Neural cell (in vitro differentiated cells): Measurements from ENCODE around the gene PBX2.

Source experiments
- CTCF ChIP-seq: fragments of 450-650 bp; IDR thresholded peaks from 2 replicates; pipeline ENCODE4 v1.5.1; 2014; ENCODE audit warnings: antibody characterized with exemption, mild to moderate bottlenecking, moderate library complexity; ENCODE audit not compliant: poor library complexity, severe bottlenecking
- EP300 ChIP-seq: fragments of 450-650 bp; conservative IDR thresholded peaks from 2 replicates; pipeline ENCODE4 v1.6.1; 2014; ENCODE audit warnings: antibody characterized with exemption, mild to moderate bottlenecking, moderate library complexity; ENCODE audit not compliant: poor library complexity, severe bottlenecking
- POLR2AphosphoS5 ChIP-seq: IDR thresholded peaks from 2 replicates; pipeline ENCODE4 v1.6.1; 2012
- RAD21 ChIP-seq: fragments of 450-650 bp; conservative IDR thresholded peaks from 2 replicates; pipeline ENCODE4 v1.6.1; 2014; ENCODE audit warnings: antibody characterized with exemption, mild to moderate bottlenecking, moderate library complexity

- TF ChIP-seq CTCF (no peak), EP300 (no peak), RAD21 (no peak), POLR2AphosphoS5 (no peak)
Measured at GRCh38 chr6:32213649-32214048, 23.6 kb upstream of the PBX2 start.
